ENCODE results near the gene KNDC1. TPM values are rescaled to one million over a fixed set of nuclear protein-coding genes. Genes with fewer than 3 reads are reported as not detected.
A peak's percentile ranks its signal among the peaks of the same experiment; 100 is the strongest.

Gene KNDC1
- total and polyA plus RNA-seq, 4 experiments from 2014 or later = 0.09 to 1.4 (median 0.87) TPM; not detected in 1

DNA sequence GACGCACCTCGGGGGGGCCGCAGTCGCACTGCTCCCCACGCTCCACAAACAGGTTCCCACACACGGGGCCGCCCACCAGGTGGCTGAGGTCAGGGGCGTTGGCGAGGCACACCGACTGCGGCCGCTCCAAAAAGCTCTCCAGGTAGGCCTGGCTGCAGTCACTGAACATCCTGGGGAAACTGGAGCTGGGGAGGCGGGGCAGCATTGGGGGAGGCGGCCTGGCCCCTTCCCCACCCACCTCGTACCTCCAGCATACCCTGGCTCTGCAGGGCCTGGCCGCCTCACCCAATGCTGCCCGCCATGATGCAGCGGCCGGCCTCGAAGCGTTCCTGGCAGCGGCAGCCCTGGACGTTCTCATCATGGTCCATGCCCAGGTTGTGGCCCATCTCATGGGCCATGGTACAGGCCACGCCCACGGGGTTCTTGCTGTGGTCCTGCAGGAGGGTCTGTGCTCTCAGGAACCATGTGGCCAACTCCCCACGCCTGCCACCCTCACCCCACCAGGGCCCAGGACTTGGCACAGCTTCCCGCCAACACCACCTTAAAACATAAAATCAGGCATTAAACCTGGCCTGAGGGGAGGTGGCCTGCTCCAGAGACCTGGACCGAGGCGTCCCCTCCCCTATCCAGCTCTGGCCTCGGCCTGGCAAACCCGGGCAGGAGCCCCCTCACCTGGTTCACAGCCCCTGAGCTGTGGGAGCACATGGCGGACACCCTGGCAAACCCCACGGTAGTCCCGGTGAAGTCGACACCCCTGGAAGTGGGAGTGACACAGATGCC, 111.7 kb downstream of the KNDC1 start:
- Mint-ChIP-seq H3K27ac (peak overlapping the region in 4 of 7 donors; percentile 10 to 25 (median 20)), H3K4me3 (no peak overlapping the region), H3K27me3 (no peaks in the 10 kb centered on the region), H3K9me3 (no peaks in the 10 kb centered on the region), H3K36me3 (peaks cover 0 to 30% of the 10 kb centered on the region in 2 donors), H3K4me1 (peaks cover 0 to 25% (median 10%) of the 10 kb centered on the region in 4 donors)
- Histone ChIP-seq H3K36me3 (ENCODE audit: insufficient read depth, low read length) (peaks cover 45% of the 10 kb centered on the region), H3K27ac (ENCODE audit: low read depth, low read length) (no peak overlapping the region), H3K4me1 (ENCODE audit: insufficient read depth, low read length) (peaks cover 17% of the 10 kb centered on the region), H3K27me3 (ENCODE audit: insufficient read depth, low read length) (no peaks in the 10 kb centered on the region), H3K4me3 (ENCODE audit: low read length in 2 of 2) (no peak overlapping the region), H3K9me3 (ENCODE audit: control insufficient read depth in 1 of 2, low read length in 2 of 2) (no peaks in the 10 kb centered on the region)
- intact Hi-C loops (cut with micrococcal nuclease) = no loop called here
- POLR2A ChIA-PET (ENCODE audit: partially characterized antibody) = interaction anchor here (0.7 to 11.6 kb wide), 3 partner anchors 10 to 64 kb away, joined by 3 to 236 read pairs (median 4); no protein-coding TSS in a partner anchor
- peak in 1 of 5 donors; percentile 41 for DNase-seq
- CTCF ChIA-PET (ENCODE audit: partially characterized antibody) = no interaction called here

DNA sequence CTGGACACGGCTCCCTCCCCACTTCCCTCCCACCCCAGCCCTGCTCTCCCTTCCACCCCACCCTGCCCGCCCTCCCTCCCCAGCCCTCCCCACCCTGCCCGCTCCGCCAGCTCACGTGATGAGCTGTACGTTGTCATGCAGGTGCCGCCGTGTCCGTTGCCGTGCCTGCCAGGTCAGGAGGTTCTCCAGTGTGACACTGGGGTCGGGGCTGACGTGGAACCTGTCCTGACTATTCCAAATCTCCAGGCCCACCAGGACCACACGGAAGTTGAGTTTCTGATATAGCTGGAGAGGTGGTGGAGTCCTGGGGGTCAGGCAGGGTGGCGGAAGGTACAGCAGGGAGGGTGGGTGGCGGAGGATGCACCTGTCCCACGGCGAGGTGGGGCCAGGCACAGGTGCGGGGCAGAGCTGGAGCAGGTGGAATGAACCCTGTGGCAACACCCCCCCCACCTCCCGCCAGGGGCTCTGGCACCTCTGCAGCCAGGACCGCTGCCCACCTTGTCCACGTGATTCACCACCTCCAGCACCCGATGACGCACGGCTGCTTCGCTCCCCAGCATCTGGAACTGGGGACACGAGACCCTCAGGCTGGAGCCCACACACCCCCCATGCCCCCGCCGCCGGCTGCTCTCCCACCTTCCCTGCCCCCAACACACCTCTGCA, 112.4 kb downstream of the KNDC1 start:
- DNase-seq = peak in 1 of 5 donors; percentile 41
- no peaks in the 10 kb centered on the region for H3K27me3 Mint-ChIP-seq
- peak overlapping the region in 2 of 7 donors; percentile 18 to 25 for H3K27ac Mint-ChIP-seq

DNA sequence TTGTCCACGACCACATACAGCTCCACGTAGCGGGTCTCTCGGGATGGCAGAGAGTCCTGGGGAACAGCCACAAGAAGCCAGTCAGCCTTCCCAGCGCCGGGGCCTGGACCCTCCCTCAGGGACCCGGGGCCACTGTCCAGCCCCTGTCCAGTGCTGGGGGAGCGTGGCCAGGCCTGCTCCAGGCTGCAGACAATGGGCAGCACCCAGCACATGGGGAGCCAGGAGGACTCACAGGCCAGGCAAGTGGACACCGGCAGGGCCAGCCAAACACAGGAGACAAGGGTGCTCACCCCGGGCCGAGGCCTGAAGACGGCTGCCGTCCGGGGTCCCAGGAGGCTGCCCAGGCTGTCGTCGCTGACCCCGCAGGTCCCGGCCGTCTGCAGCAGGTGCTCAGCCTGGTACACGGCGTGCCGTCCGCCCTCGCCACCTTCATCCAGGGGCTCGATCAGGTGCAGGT, 113.0 kb downstream of the KNDC1 start:
- intact Hi-C loops (cut with micrococcal nuclease) = no loop called here
- Histone ChIP-seq H3K36me3 (ENCODE audit: insufficient read depth, low read length) (peaks cover 45% of the 10 kb centered on the region), H3K4me1 (ENCODE audit: insufficient read depth, low read length) (peaks cover 30% of the 10 kb centered on the region), H3K27ac (ENCODE audit: low read depth, low read length) (peak overlapping the region; percentile 52), H3K27me3 (ENCODE audit: insufficient read depth, low read length) (no peaks in the 10 kb centered on the region), H3K9me3 (ENCODE audit: control insufficient read depth in 1 of 2, low read length in 2 of 2) (no peaks in the 10 kb centered on the region), H3K4me3 (ENCODE audit: low read length in 2 of 2) (no peak overlapping the region)
- peaks cover 0 to 30% of the 10 kb centered on the region in 2 donors for H3K36me3 Mint-ChIP-seq
- POLR2A ChIA-PET (ENCODE audit: partially characterized antibody) = interaction anchor here (11.6 kb wide), 1 partner anchor 11 kb away, joined by 236 read pairs; no protein-coding TSS in a partner anchor
- CTCF ChIA-PET (ENCODE audit: partially characterized antibody) = interaction anchor here (1.0 kb wide), 1 partner anchor 35 kb away, joined by 3 read pairs; no protein-coding TSS in a partner anchor
- peak in 1 of 5 donors; percentile 40 for DNase-seq
- no peaks in the 10 kb centered on the region for H3K9me3 Mint-ChIP-seq
- H3K4me1 Mint-ChIP-seq = peaks cover 4 to 31% (median 16%) of the 10 kb centered on the region in 4 donors
- H3K27me3 Mint-ChIP-seq = no peaks in the 10 kb centered on the region
- H3K4me3 Mint-ChIP-seq = no peak overlapping the region
- H3K27ac Mint-ChIP-seq = peak overlapping the region in 2 of 7 donors; percentile 23 to 57

More for the DNA sequence above, 112.4 kb downstream of the KNDC1 start:
- Histone ChIP-seq H3K36me3 (ENCODE audit: insufficient read depth, low read length) (peaks cover 45% of the 10 kb centered on the region), H3K27me3 (ENCODE audit: insufficient read depth, low read length) (no peaks in the 10 kb centered on the region), H3K9me3 (ENCODE audit: control insufficient read depth in 1 of 2, low read length in 2 of 2) (no peaks in the 10 kb centered on the region), H3K27ac (ENCODE audit: low read depth, low read length) (no peak overlapping the region), H3K4me3 (ENCODE audit: low read length in 2 of 2) (no peak overlapping the region), H3K4me1 (ENCODE audit: insufficient read depth, low read length) (peaks cover 24% of the 10 kb centered on the region)
- POLR2A ChIA-PET (ENCODE audit: partially characterized antibody) = interaction anchor here (0.7 to 11.6 kb wide), 2 partner anchors 11 to 35 kb away, joined by 4 to 236 read pairs; no protein-coding TSS in a partner anchor
- Mint-ChIP-seq H3K4me3 (no peak overlapping the region), H3K4me1 (peaks cover 0 to 25% (median 11%) of the 10 kb centered on the region in 4 donors), H3K36me3 (peaks cover 0 to 30% of the 10 kb centered on the region in 2 donors), H3K9me3 (no peaks in the 10 kb centered on the region)
- CTCF ChIA-PET (ENCODE audit: partially characterized antibody) = interaction anchor here (1.0 kb wide), 1 partner anchor 35 kb away, joined by 3 read pairs; no protein-coding TSS in a partner anchor
- intact Hi-C loops (cut with micrococcal nuclease) = no loop called here

DNA sequence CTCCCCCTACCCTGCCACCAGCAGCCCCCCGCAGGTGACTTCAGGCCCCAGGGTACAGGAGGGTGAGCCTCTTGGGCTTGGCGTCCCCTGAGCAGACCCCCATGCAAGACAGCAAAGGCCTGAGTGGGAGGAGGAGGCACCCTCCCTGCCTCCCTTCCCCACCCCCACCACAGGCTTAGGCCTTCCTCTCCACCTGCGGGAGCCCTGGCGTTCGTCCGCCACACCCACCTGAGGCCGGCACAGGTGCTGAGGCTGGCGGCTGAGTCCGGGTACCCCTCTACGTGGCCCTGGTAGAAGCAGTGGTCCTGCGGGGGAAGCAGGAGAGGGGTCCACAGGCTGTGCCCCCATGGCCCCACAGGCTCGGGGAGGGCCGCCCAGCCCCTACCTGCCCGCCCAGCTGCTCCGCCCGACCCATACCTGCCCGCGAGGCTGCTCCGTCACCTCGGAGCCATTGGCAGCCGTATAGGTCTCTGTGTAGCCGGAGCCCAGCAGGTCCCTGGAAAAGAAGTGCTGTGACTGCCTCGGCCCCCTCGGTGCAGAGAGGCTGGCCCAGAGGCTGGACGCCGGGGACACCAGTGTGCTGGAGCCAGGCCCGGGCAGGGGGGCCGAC, 113.6 kb downstream of the KNDC1 start:
- H3K4me3 Mint-ChIP-seq = peak overlapping the region in 1 of 8 donors; percentile 30
- POLR2A ChIA-PET (ENCODE audit: partially characterized antibody) = interaction anchor here (11.6 kb wide), 1 partner anchor 12 kb away, joined by 236 read pairs; no protein-coding TSS in a partner anchor

DNA sequence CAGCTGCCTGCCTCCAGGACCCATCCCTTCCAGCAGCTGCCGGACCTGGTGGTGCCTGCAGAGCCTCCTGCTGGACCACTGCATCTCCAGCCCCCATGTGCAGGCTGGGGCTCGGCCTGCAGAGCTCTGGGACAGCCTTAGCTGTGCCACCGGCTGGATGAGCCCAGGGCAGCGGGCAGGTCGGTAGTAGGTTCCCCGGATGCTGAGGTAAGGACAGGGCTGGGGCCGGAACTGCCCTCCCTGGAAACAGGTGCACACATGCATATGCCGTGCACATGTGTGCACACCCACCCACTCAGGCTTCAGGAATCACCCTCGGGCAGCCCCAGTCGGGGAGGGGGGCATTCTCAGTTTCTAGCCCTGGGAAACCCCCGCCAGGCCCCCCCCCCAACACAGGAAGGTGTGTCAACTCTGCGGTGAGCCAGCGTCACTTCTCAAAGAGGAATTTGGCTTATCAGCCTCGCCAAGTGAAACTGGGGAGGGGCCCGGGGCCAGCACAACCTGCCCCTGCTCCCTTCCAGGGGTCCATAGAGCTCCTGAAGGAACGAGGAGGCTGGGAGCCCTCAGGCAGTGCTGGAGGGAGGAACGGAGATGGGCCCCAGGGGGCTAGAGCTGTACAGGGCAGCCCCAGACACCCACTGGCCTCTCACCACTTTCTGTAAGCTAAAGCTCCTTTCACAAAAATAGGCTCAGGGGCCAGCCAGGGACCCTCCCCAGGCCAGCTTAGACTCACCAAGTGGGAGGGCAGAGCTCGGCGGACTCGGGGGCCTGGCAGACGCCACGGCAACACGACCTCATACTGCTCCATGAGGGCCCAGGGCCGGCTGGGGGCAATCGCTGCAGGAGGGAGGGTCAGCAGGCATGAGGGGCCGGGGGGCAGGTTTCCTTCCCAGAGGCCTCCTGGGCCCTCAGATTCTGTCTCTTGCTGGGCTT, 115.0 kb downstream of the KNDC1 start:
- Mint-ChIP-seq H3K27me3 (no peaks in the 10 kb centered on the region), H3K4me1 (peaks cover 15 to 51% (median 34%) of the 10 kb centered on the region in 4 donors), H3K4me3 (peak overlapping the region; percentile 90 to 94 (median 92)), H3K27ac (peak overlapping the region; percentile 94 to 98 (median 97)), H3K36me3 (peaks cover 0 to 36% of the 10 kb centered on the region in 2 donors), H3K9me3 (no peaks in the 10 kb centered on the region)
- intact Hi-C loops (cut with micrococcal nuclease) = loop anchor here (1.0 to 2.0 kb wide), 4 partner anchors 11 to 131 kb away; partner anchors contain the start of genes TUBGCP2 and ZNF511
- Histone ChIP-seq H3K36me3 (ENCODE audit: insufficient read depth, low read length) (peaks cover 29% of the 10 kb centered on the region), H3K27me3 (ENCODE audit: insufficient read depth, low read length) (no peaks in the 10 kb centered on the region), H3K9me3 (ENCODE audit: control insufficient read depth in 1 of 2, low read length in 2 of 2) (no peaks in the 10 kb centered on the region), H3K4me1 (ENCODE audit: insufficient read depth, low read length) (peaks cover 50% of the 10 kb centered on the region), H3K27ac (ENCODE audit: low read depth, low read length) (peak overlapping the region; percentile 99), H3K4me3 (ENCODE audit: low read length in 2 of 2) (peak overlapping the region; percentile 91 to 92)
- peak; percentile 80 to 96 (median 81) for DNase-seq
- ChIA-PET CTCF (ENCODE audit: partially characterized antibody) (interaction anchor here (1.1 to 3.4 kb wide), 6 partner anchors 11 to 132 kb away, joined by 3 to 19 read pairs (median 6); no protein-coding TSS in a partner anchor), POLR2A (ENCODE audit: partially characterized antibody) (interaction anchor here (0.7 to 11.6 kb wide), 6 partner anchors 13 to 115 kb away, joined by 3 to 236 read pairs (median 5); partner anchors contain the start of gene CALY)

More for the DNA sequence above, 113.6 kb downstream of the KNDC1 start:
- Histone ChIP-seq H3K9me3 (ENCODE audit: control insufficient read depth in 1 of 2, low read length in 2 of 2) (no peaks in the 10 kb centered on the region), H3K27ac (ENCODE audit: low read depth, low read length) (peak overlapping the region; percentile 52), H3K4me1 (ENCODE audit: insufficient read depth, low read length) (peaks cover 36% of the 10 kb centered on the region), H3K27me3 (ENCODE audit: insufficient read depth, low read length) (no peaks in the 10 kb centered on the region), H3K36me3 (ENCODE audit: insufficient read depth, low read length) (peaks cover 40% of the 10 kb centered on the region), H3K4me3 (ENCODE audit: low read length in 2 of 2) (no peak overlapping the region)
- no peak for DNase-seq
- intact Hi-C loops (cut with micrococcal nuclease) = loop anchor here (2.0 kb wide), 1 partner anchor 13 kb away; no protein-coding TSS in a partner anchor
- no peaks in the 10 kb centered on the region for H3K9me3 Mint-ChIP-seq
- H3K4me1 Mint-ChIP-seq = peaks cover 10 to 37% (median 22%) of the 10 kb centered on the region in 4 donors
- H3K27ac Mint-ChIP-seq = peak overlapping the region in 4 of 7 donors; percentile 9 to 65 (median 18)
- no peaks in the 10 kb centered on the region for H3K27me3 Mint-ChIP-seq
- CTCF ChIA-PET (ENCODE audit: partially characterized antibody) = interaction anchor here (1.2 to 2.6 kb wide), 2 partner anchors 9 to 130 kb away, joined by 3 to 10 read pairs; no protein-coding TSS in a partner anchor
- H3K36me3 Mint-ChIP-seq = peaks cover 0 to 34% of the 10 kb centered on the region in 2 donors

All from CD4-positive, alpha-beta memory T cell (primary cell).